Inferior parietal cortex (tissue), 1 donor: ENCODE results near the gene GEN1.
A peak's percentile ranks its signal among the peaks of the same experiment; 100 is the strongest.

Experiments
- DNase-seq: peaks from one replicate; pipeline ENCODE4 v3.0.0-alpha.2; 2016; ENCODE audit errors: extremely low spot score

GEN1 gene

GRCh38 chr2:17827316-17827715 lies 73.4 kb downstream of the GEN1 start:
- DNase-seq = no peak

DNA sequence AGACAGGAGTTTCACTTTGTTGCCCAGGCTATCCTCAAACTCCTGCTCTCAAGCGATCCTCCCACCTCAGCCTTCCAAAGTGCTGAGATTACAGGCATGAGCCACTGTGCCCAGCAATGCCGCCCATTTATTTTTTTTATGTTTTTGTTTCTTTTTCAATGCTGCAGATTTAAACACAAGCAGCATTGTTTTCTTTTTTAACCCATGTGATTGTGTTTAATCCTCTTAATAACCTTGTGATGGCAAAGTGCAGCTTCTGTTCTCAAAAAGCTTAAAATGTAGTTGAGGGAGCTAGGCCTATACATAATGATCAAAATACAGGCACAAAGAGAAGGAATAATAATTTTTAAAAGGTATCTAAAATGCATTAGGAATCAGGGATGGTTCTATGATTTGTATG lies 73.8 kb downstream of the GEN1 start:
- no peak for DNase-seq

GRCh38 chr2:17830053-17831034 lies 76.4 kb downstream of the GEN1 start:
- DNase-seq = peak; percentile 77

DNA sequence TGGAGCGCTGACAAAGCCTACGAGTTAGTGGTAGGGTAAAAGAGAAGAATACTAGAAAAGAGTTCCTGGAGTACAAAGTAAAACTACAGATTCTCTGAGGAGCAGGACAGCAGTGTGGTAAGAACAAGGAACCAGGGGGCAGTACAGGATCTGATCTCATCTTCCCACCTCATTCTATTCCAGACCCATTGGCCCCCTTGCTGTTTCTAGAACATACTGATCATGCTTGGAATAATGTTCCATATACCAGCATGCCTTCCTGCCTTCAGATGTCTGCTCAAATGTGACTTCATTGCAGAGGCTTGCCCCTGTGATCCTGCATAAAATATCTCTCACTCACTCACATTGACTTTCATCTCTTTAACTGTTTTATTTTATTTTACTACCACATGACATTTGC lies 81.6 kb downstream of the GEN1 start:
- no peak for DNase-seq
